ENCODE data around the gene SARS1. TPM values are rescaled to one million over a fixed set of nuclear protein-coding genes. Genes with fewer than 3 reads are reported as not detected.
A peak's percentile ranks its signal among the peaks of the same experiment; 100 is the strongest.
"Not testable (repeated sequence)": the region's sequence is repeated elsewhere in the genome, so short reads cannot be mapped to it uniquely, and the experiment has no call there.

SARS1 gene
- total RNA-seq, 1 donor from 2014 or later: 364 TPM

DNA sequence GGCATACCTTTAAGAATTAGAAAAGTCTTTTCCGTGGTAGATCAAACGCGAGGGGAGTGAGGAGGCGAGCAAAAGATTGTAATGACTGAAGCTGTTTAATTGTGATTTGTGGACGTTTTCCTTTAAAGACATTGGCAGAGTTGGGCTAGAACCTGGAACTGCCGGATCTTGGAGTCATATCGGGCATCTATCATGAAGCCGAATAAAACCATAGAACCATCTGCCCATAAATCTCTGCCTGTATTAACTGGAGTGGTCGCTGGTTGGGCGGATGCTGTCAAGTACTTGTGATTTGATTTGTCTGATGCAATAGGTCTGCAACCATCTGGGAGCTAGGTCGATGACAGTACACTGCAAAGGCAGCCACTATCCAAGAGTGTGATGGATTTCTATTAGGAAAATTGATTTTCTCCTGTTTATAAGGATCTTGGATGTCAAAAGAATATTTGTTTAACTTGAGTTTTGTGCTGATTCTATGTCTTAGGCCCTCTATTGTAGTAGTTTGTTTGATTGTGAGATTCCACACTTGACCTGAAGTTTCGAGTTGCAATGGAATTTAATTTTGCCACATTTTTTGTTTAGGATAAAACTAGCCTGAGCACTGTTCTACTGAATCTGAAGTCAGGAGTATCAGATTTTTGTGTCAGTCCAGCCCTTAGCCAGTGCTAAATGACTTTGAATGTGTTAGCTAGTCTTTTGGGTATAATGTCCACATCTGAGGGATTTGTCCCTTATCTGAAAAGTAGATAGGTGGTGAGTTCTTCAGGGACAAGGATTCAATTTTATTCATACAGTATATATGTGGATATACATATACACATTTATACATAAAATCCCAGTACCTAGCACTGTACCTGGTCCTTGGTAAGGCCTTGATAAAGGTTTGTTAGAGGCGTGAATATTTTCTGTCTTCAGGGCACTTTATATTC, 1.2 kb downstream of the SARS1 start:
- H3K9me3 Mint-ChIP-seq (ENCODE audit: unreplicated experiment): no peaks in the 10 kb centered on the region
- H3K27me3 Mint-ChIP-seq (ENCODE audit: unreplicated experiment): no peaks in the 10 kb centered on the region
- H3K36me3 Mint-ChIP-seq (ENCODE audit: unreplicated experiment): peaks cover 23% of the 10 kb centered on the region
- TF ChIP-seq CTCF (IDR thresholded peaks at IDR 0.05): no peak
- peak; percentile 88 for DNase-seq (ENCODE audit: extremely low spot score, unreplicated experiment)
- peaks cover 35% of the 10 kb centered on the region for H3K4me1 Mint-ChIP-seq (ENCODE audit: unreplicated experiment)
- peak overlapping the region; percentile 98 for H3K4me3 Mint-ChIP-seq (ENCODE audit: unreplicated experiment)
- peak overlapping the region; percentile 99 for H3K27ac Mint-ChIP-seq (ENCODE audit: unreplicated experiment)

DNA sequence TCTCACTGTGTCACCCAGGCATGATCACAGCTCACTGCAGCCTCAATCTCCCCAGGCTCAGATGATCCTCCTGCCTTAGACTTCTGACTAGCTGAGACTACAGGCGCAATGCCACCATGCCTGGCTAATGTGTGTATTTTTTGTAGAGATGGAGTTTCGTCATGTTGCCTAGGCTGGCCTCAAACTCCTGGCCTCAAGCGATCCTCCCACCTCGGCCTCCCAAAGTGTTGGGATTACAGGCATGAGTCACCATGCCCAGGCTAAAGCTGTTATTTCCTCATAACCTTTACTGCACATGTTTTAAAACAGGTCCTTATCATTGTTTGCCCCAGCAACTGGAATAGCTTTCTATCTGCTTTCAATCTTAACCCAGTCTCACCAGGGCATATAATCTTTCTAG, 2.9 kb downstream of the SARS1 start:
- no peaks in the 10 kb centered on the region for H3K27me3 Mint-ChIP-seq (ENCODE audit: unreplicated experiment)
- peaks cover 39% of the 10 kb centered on the region for H3K4me1 Mint-ChIP-seq (ENCODE audit: unreplicated experiment)
- H3K9me3 Mint-ChIP-seq (ENCODE audit: unreplicated experiment): no peaks in the 10 kb centered on the region
- peak overlapping the region; percentile 98 for H3K4me3 Mint-ChIP-seq (ENCODE audit: unreplicated experiment)
- peak overlapping the region; percentile 99 for H3K27ac Mint-ChIP-seq (ENCODE audit: unreplicated experiment)
- DNase-seq (ENCODE audit: extremely low spot score, unreplicated experiment): no peak
- no peak for TF ChIP-seq CTCF (IDR thresholded peaks at IDR 0.05)
- H3K36me3 Mint-ChIP-seq (ENCODE audit: unreplicated experiment): peaks cover 32% of the 10 kb centered on the region

DNA sequence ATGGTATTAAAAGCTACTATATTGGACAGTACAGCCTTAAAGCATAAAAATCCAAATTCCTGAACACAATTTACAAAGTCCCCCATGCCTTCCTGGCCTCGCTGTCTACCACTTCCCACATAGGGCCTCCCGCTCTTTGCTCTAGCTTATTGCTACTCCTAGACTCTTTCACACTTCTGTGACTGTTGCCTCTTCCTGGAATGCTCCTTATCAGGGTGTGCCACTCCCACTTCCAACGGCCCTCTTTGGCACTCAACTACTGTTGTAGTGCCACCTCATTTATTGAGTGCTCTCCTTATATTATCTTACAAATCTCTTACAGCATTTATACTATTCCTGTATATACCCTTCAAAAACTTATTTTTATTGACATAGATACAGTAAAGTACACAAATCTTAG, 4.8 kb downstream of the SARS1 start:
- H3K27me3 Mint-ChIP-seq (ENCODE audit: unreplicated experiment): no peaks in the 10 kb centered on the region
- peaks cover 42% of the 10 kb centered on the region for H3K36me3 Mint-ChIP-seq (ENCODE audit: unreplicated experiment)
- no peak overlapping the region for H3K27ac Mint-ChIP-seq (ENCODE audit: unreplicated experiment)
- no peaks in the 10 kb centered on the region for H3K9me3 Mint-ChIP-seq (ENCODE audit: unreplicated experiment)
- no peak for TF ChIP-seq CTCF (IDR thresholded peaks at IDR 0.05)
- no peak overlapping the region for H3K4me3 Mint-ChIP-seq (ENCODE audit: unreplicated experiment)
- peaks cover 36% of the 10 kb centered on the region for H3K4me1 Mint-ChIP-seq (ENCODE audit: unreplicated experiment)
- no peak for DNase-seq (ENCODE audit: extremely low spot score, unreplicated experiment)

- H3K27ac Mint-ChIP-seq (ENCODE audit: unreplicated experiment); H3K9me3 Mint-ChIP-seq (ENCODE audit: unreplicated experiment); H3K4me3 Mint-ChIP-seq (ENCODE audit: unreplicated experiment); DNase-seq (ENCODE audit: extremely low spot score, unreplicated experiment); H3K27me3 Mint-ChIP-seq (ENCODE audit: unreplicated experiment): not testable (repeated sequence)
- Mint-ChIP-seq H3K36me3 (ENCODE audit: unreplicated experiment) (peaks cover 42% of the 10 kb centered on the region), H3K4me1 (ENCODE audit: unreplicated experiment) (peaks cover 22% of the 10 kb centered on the region)
Observed at GRCh38 chr1:109221201-109221600, 7.5 kb downstream of the SARS1 start.

GRCh38 chr1:109225308-109225707, 11.6 kb downstream of the SARS1 start:
- H3K4me1 Mint-ChIP-seq (ENCODE audit: unreplicated experiment): peaks cover 5% of the 10 kb centered on the region
- H3K4me3 Mint-ChIP-seq (ENCODE audit: unreplicated experiment): no peak overlapping the region
- H3K9me3 Mint-ChIP-seq (ENCODE audit: unreplicated experiment): no peaks in the 10 kb centered on the region
- no peak for DNase-seq (ENCODE audit: extremely low spot score, unreplicated experiment)
- no peak overlapping the region for H3K27ac Mint-ChIP-seq (ENCODE audit: unreplicated experiment)
- no peak for TF ChIP-seq CTCF (IDR thresholded peaks at IDR 0.05)
- peaks cover 56% of the 10 kb centered on the region for H3K36me3 Mint-ChIP-seq (ENCODE audit: unreplicated experiment)
- no peaks in the 10 kb centered on the region for H3K27me3 Mint-ChIP-seq (ENCODE audit: unreplicated experiment)

Data from osteocyte (in vitro differentiated cells).